NCI-H2196 treated with DMSO at 0.1 percent for 48 hours (cell line): ENCODE measurements around the gene GRIP1.
A peak's percentile ranks its signal among the peaks of the same experiment; 100 is the strongest.
"Not testable (repeated sequence)": the region's sequence is repeated elsewhere in the genome, so short reads cannot be mapped to it uniquely, and the experiment has no call there.

Experiments
- DNase-seq: peaks from one replicate; lab custom pipeline; 2025; ENCODE audit not compliant: unreplicated experiment; lab: John Stamatoyannopoulos, UW

GRIP1 gene

GRCh38 chr12:66335746-66336145, 343.1 kb downstream of the GRIP1 start:
- DNase-seq: no peak

GRCh38 chr12:66331814-66332213, 347.1 kb downstream of the GRIP1 start:
- DNase-seq: no peak

GRCh38 chr12:66331016-66331415, 347.9 kb downstream of the GRIP1 start:
- no peak for DNase-seq

- no peak for DNase-seq
These were observed 348.9 kb downstream of the GRIP1 start for GRCh38 chr12:66329941-66330340.

GRCh38 chr12:66323017-66323416, 355.9 kb downstream of the GRIP1 start:
- DNase-seq: no peak

GRCh38 chr12:66321435-66321834, 357.4 kb downstream of the GRIP1 start:
- DNase-seq: no peak

- DNase-seq: no peak
These were observed 357.9 kb downstream of the GRIP1 start for GRCh38 chr12:66320996-66321395.

GRCh38 chr12:66319266-66319954, 359.5 kb downstream of the GRIP1 start:
- no peak for DNase-seq

GRCh38 chr12:66314278-66314677, 364.6 kb downstream of the GRIP1 start:
- no peak for DNase-seq

GRCh38 chr12:66312189-66312588, 366.7 kb downstream of the GRIP1 start:
- DNase-seq: no peak

GRCh38 chr12:66309606-66310005, 369.3 kb downstream of the GRIP1 start:
- DNase-seq: no peak

- DNase-seq: no peak
These were observed 374.5 kb downstream of the GRIP1 start for GRCh38 chr12:66304296-66304900.

GRCh38 chr12:66303316-66303804, 375.5 kb downstream of the GRIP1 start:
- not testable (repeated sequence) for DNase-seq

GRCh38 chr12:66302827-66303169, 376.1 kb downstream of the GRIP1 start:
- DNase-seq: no peak

GRCh38 chr12:66301944-66302826, 376.7 kb downstream of the GRIP1 start, which contains the start of gene HELB:
TSS of gene HELB (plus strand) at chr12:66302493. CDS start at chr12:66302604, 111 bp downstream.
- peak; percentile 93 for DNase-seq

- DNase-seq: no peak
These were observed 381.0 kb downstream of the GRIP1 start for GRCh38 chr12:66297923-66298322.
